ENCODE data around the gene TNP2.
"Not testable (repeated sequence)": the region's sequence is repeated elsewhere in the genome, so short reads cannot be mapped to it uniquely, and the experiment has no call there.

TNP2 gene

DNA sequence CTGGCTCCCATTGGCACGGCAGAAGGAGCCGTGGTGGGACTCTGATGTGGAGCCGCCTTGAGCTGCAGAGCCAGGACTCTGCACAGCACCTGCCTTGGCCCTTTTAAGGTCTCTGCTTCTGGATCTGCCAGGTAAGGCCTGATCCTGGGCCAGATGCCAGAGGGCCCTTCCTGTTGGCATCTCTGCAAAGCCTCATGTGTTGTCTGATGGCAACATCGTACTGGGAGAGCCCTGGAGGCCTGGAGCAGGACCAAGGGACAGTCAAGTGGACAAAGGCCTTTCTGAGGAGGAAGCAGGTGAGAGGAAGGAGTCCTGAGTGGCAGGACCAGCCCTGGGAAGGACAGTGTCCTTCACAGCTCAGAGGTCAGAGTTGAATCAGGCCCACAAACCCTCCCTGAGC lies 39.2 kb downstream of the TNP2 start:
- Mint-ChIP-seq H3K36me3 (ENCODE audit: low read depth) (no peaks in the 10 kb centered on the region), H3K27me3 (ENCODE audit: low read depth) (no peaks in the 10 kb centered on the region), H3K27ac (no peak overlapping the region), H3K9me3 (no peaks in the 10 kb centered on the region), H3K4me1 (peaks cover 5% of the 10 kb centered on the region), H3K4me3 (no peak overlapping the region)
- TF ChIP-seq, protein P1, sequence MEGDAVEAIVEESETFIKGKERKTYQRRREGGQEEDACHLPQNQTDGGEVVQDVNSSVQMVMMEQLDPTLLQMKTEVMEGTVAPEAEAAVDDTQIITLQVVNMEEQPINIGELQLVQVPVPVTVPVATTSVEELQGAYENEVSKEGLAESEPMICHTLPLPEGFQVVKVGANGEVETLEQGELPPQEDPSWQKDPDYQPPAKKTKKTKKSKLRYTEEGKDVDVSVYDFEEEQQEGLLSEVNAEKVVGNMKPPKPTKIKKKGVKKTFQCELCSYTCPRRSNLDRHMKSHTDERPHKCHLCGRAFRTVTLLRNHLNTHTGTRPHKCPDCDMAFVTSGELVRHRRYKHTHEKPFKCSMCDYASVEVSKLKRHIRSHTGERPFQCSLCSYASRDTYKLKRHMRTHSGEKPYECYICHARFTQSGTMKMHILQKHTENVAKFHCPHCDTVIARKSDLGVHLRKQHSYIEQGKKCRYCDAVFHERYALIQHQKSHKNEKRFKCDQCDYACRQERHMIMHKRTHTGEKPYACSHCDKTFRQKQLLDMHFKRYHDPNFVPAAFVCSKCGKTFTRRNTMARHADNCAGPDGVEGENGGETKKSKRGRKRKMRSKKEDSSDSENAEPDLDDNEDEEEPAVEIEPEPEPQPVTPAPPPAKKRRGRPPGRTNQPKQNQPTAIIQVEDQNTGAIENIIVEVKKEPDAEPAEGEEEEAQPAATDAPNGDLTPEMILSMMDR (IDR thresholded peaks at IDR 0.05; ENCODE audit: unreplicated experiment in 3 of 3), result no peak

DNA sequence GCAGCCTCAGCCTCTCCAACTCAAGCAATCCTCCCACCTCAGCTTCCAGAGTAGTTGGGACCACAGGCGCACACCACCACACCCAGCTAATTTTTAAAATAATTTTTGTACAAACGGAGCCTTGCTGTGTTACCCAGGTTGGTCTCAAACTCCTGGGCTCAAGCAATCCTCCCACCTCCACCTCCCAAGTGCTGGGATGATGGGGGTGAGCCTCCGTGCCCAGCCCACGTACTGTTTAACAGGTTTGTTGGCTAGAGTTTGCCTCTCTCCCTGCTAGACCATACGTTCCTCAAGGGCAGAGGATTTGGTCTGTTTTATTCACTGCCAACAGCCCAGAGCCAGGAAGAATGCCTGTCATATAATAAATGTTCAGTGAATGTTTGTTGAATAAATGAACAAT lies 39.7 kb downstream of the TNP2 start:
- Mint-ChIP-seq H3K36me3 (ENCODE audit: low read depth) (no peaks in the 10 kb centered on the region), H3K27me3 (ENCODE audit: low read depth) (peaks cover 4% of the 10 kb centered on the region), H3K27ac (no peak overlapping the region), H3K4me1 (peaks cover 5% of the 10 kb centered on the region), H3K4me3 (no peak overlapping the region), H3K9me3 (no peaks in the 10 kb centered on the region)
- TF ChIP-seq, protein P1 (IDR thresholded peaks at IDR 0.05; ENCODE audit: unreplicated experiment in 3 of 3), result no peak

GRCh38 chr16:11225677-11226549 lies 43.2 kb downstream of the TNP2 start:
- no peaks in the 10 kb centered on the region for H3K36me3 Mint-ChIP-seq (ENCODE audit: low read depth)
- TF ChIP-seq, protein P1 (IDR thresholded peaks at IDR 0.05; ENCODE audit: unreplicated experiment in 3 of 3), result no peak
- H3K4me1 Mint-ChIP-seq, result peaks cover under 1% of the 10 kb centered on the region

GRCh38 chr16:11224894-11225676 lies 44.0 kb downstream of the TNP2 start:
- TF ChIP-seq, protein P1 (IDR thresholded peaks at IDR 0.05; ENCODE audit: unreplicated experiment in 3 of 3), result no peak
- Mint-ChIP-seq H3K9me3 (no peaks in the 10 kb centered on the region), H3K27ac (no peak overlapping the region), H3K27me3 (ENCODE audit: low read depth) (peaks cover 11% of the 10 kb centered on the region), H3K4me1 (no peaks in the 10 kb centered on the region), H3K4me3 (no peak overlapping the region), H3K36me3 (ENCODE audit: low read depth) (no peaks in the 10 kb centered on the region)

More at GRCh38 chr16:11225677-11226549, 43.2 kb downstream of the TNP2 start:
- Mint-ChIP-seq H3K4me3 (no peak overlapping the region), H3K9me3 (no peaks in the 10 kb centered on the region), H3K27ac (no peak overlapping the region), H3K27me3 (ENCODE audit: low read depth) (peaks cover 11% of the 10 kb centered on the region)

- TF ChIP-seq, protein P1 (IDR thresholded peaks at IDR 0.05; ENCODE audit: unreplicated experiment in 3 of 3), result no peak
- H3K4me3 Mint-ChIP-seq, result no peak overlapping the region
- H3K36me3 Mint-ChIP-seq (ENCODE audit: low read depth), result no peaks in the 10 kb centered on the region
- H3K4me1 Mint-ChIP-seq, result no peaks in the 10 kb centered on the region
- no peak overlapping the region for H3K27ac Mint-ChIP-seq
- H3K9me3 Mint-ChIP-seq, result no peaks in the 10 kb centered on the region
- H3K27me3 Mint-ChIP-seq (ENCODE audit: low read depth), result peaks cover 11% of the 10 kb centered on the region
Observed at GRCh38 chr16:11224096-11224893, 44.8 kb downstream of the TNP2 start.

DNA sequence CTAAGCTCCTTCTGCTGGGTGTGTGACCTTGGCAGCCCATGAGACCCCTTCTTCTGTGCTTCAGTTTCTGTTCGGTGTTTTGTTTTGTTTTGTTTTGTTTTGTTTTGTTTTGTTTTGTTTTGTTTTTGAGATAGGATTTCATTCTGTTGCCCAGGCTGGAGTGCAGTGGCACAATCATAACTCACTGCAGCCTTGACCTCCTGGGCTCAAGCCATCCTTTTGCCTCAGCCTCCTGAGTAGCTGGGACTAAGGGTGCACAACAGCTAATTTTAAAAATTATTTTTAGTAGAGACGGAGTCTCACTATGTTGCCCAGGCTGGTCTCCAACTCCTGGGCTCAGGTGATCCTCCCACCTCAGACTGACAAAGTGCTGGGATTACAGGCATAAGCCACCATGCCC lies 48.6 kb downstream of the TNP2 start:
- H3K27me3 Mint-ChIP-seq (ENCODE audit: low read depth), result peaks cover 11% of the 10 kb centered on the region
- not testable (repeated sequence) for H3K36me3 Mint-ChIP-seq (ENCODE audit: low read depth); H3K4me3 Mint-ChIP-seq; H3K27ac Mint-ChIP-seq; H3K4me1 Mint-ChIP-seq
- H3K9me3 Mint-ChIP-seq, result peaks cover 14% of the 10 kb centered on the region
